SK-N-SH treated with all-trans-retinoic acid at 6 μM for 48 hours (cell line): ENCODE measurements around the gene ARHGAP12.

Experiments used
- ARNTL ChIP-seq: fragments of 450-650 bp; formaldehyde crosslinking; IDR thresholded peaks from 2 replicates; pipeline ENCODE4 v1.5.0; 2020; ENCODE audit warnings: low read depth, mild to moderate bottlenecking, moderate library complexity, borderline replicate concordance
- BACH2 ChIP-seq: fragments of 250-450 bp; sonication (Bioruptor Pico); IDR thresholded peaks from 2 replicates; pipeline ENCODE4 v1.9.0; 2021; ENCODE audit warnings: mild to moderate bottlenecking, borderline replicate concordance
- CREB5 ChIP-seq: fragments of 250-450 bp; sonication (Bioruptor Pico); IDR thresholded peaks from 2 replicates; pipeline ENCODE4 v1.5.1; 2020; ENCODE audit warnings: low read depth, mild to moderate bottlenecking, moderate library complexity
- GLIS3 ChIP-seq: fragments of 250-450 bp; sonication (Bioruptor Pico); IDR thresholded peaks from 2 replicates; pipeline ENCODE4 v1.5.0; 2020; ENCODE audit warnings: mild to moderate bottlenecking, moderate library complexity
- PATZ1 ChIP-seq: fragments of 250-450 bp; sonication (Bioruptor Pico); IDR thresholded peaks from 2 replicates; pipeline ENCODE4 v1.8.0; 2020; ENCODE audit warnings: mild to moderate bottlenecking, moderate library complexity, borderline replicate concordance
- RARB ChIP-seq: fragments of 250-450 bp; sonication (Bioruptor Pico); IDR thresholded peaks from 2 replicates; pipeline ENCODE4 v1.8.0; 2021; ENCODE audit warnings: mild to moderate bottlenecking, moderate library complexity
- SNAI2 ChIP-seq: fragments of 250-450 bp; sonication (Bioruptor Pico); IDR thresholded peaks from 2 replicates; pipeline ENCODE4 v1.5.0; 2020; ENCODE audit warnings: mild to moderate bottlenecking, moderate library complexity
- ZNF565 ChIP-seq: fragments of 450-650 bp; formaldehyde crosslinking; conservative IDR thresholded peaks from 2 replicates; pipeline ENCODE4 v1.5.0; 2020; ENCODE audit warnings: low read depth, mild to moderate bottlenecking, moderate library complexity
- ZNF70 ChIP-seq: fragments of 450-650 bp; formaldehyde crosslinking; IDR thresholded peaks from 2 replicates; pipeline ENCODE4 v1.5.0; 2020; ENCODE audit warnings: mild to moderate bottlenecking, moderate library complexity

GRCh38 chr10:31765541-31765940 lies 163.1 kb downstream of the ARHGAP12 start:
- TF ChIP-seq BACH2 (no peak), PATZ1 (CRISPR knock-in tag) (no peak), ARNTL (CRISPR knock-in tag) (no peak), ZNF565 (CRISPR knock-in tag) (no peak), CREB5 (CRISPR knock-in tag) (no peak), ZNF70 (CRISPR knock-in tag) (no peak), SNAI2 (CRISPR knock-in tag) (no peak), GLIS3 (CRISPR knock-in tag) (no peak), RARB (no peak)
